Activated CD8-positive, alpha-beta memory T cell treated with anti-CD3 and anti-CD28 coated beads, Interleukin-2, amount 50 U/mL, for 24 hours (primary cell): ENCODE data around the gene MRPL45.

Experiments
- DNase-seq: peaks from one replicate; pipeline ENCODE4 v3.0.0-alpha.2; 2020; ENCODE audit errors: extremely low read depth

MRPL45 gene

DNA sequence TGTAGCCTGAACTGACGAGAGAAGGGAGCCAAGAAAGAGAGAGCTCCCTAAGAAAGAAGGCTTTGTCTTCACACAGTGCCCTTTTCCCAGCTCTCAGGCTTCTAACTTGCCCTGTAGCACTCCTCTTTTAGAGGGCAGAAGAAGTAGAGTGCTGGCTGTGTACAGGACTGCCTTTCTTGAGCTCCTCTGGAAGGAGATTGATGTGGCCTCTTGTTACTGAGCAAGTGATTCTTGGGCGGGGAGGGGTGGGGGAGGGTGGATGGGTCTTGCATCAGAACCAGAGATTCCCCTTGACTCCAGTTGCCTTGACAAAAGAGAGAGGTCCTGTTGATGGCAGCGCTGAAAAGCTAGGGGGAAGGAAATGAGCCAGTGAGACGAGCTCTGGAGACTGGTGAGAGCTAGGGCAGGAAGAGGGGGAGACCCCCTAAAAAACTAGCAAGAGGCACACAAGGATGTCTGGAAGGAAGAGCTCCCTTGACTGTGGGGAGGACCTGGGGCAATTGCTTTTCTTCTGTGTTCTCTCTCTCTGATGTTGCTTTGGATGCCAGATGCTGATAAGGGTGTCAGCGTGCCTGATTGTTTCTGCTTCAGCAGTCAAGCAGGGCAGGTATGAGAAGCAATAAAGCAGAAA, 28.4 kb downstream of the MRPL45 start:
- no peak for DNase-seq

DNA sequence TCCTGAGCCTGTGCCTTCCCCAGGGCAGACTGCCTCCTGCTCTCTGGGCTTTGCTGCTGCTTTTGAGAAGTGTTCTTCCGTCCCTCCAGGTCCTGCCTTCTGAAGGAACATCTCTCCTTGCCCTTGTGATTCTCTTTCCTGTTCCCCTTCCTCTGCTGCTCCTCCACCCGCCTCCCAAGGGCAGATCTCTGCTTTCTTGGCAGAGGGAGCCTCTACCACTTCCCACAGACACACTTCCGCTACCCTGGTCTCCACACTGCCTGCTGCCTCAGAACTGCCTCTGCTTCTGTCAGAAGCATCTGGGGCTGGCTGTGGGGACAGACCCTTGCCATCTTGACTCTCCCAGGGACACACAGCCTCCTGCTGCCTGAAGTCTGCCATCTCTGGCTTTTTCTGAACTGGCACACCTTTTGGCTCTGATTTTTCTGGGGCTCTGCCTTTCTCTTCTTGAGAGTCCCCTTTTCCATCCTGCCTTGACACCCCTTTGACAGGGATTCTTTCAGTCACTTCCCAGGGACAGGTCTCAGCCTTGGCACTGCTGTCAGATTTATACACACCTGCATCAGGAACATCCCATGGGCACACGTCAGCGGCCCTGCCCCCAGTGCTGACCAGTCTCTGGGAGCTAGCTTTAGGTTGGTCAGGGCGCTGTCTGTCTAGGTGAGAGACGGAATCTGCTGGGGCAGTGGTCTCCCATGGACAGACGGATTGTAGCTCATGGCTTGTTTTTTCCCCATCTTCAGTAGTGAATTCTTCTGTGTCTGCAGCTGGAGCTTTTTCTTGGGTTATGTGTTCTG, 30.2 kb downstream of the MRPL45 start:
- DNase-seq: no peak

- DNase-seq: no peak
Observed at GRCh38 chr17:38327936-38328335, 31.0 kb downstream of the MRPL45 start.

GRCh38 chr17:38328620-38329019, 31.7 kb downstream of the MRPL45 start:
- DNase-seq: no peak

DNA sequence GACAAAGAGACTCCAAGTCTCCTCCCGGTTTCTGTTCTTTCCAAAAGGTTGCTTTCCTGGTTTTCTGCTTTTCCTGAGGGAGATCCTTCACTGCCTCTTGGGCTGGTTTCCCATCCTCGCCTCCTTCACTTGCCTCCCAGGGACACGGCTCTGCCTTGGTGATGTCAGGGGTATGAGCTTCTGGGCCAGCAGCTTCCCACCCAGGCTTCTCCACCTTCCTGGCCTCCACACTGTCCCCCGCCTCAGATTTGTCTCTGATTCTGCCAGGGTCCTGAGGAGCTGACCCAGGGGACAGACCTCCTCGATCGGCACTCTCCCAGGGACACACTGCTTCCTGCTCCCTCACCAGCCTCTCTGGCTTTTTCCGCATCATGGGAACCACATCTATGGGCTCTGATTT, 32.3 kb downstream of the MRPL45 start:
- no peak for DNase-seq

DNA sequence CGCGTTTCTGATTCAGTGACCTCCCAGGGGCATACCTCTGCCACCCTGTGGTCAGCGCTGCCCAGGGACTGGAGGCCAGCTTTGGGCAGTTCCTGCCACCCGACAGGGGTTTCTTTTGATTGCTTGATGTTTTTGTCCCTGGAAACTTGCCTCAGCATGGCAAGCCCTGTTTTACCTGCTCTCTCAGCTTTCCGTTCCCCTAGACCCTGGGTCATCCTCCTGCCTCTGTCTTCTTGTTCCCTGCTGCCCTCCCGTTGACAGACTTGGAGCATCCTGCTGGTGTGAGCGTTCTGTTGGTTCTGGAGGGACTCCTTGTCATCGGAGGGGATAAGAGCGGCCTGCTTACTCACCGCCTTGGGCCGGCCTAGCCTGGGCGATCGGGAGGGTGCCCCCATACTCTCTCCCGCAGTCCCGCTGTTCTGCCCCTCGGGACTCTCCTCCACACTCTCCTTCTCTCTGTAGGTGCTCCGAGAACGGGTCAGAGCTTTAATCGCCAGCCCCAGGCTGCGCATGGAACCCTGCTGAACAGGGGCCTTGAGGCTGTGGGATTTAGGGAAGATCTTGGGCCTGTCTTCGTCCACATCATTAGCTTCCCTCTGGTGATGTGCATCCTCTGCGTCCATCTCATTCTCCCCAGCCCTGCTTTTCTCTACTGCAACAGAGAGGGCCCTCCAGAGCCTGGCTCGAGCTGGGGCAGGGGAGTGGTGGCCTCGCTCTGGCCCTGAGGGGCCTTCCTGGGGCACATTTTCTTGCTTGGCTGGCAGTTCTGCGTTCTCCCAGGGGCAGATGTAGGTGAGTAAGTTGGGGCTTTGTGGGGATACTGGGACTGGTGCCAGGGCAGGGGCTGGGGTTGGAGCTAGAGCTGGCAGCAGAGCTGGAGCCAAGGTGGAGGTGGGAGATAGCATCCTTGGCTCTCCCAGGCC, 33.1 kb downstream of the MRPL45 start:
- DNase-seq: no peak

DNA sequence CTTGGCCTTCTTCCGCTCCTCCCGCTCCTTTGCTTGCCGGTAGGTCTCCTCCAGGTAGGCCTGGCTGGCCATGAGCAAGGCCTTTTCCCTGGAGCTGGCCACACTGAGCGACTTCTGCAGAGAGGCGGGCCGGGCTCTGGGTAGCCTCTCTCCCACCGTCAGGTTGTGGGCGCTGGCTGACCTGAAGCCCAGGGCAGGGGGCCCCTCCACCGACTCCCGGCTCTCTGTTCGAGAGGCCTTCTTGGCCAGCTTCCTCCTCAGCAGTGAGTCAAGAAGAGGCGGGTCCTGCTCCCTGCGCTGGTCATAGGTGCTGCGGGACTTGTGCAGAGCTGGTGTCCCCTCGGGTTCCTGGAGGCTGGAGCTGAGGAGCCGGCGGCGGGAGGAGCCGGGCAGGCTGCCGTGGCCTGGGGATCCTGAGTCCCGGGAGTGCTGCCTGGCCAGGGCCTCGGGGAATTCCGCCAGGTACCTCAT, 34.0 kb downstream of the MRPL45 start:
- no peak for DNase-seq

- no peak for DNase-seq
Observed at GRCh38 chr17:38332735-38333134, 35.8 kb downstream of the MRPL45 start.

GRCh38 chr17:38333635-38334295, 36.8 kb downstream of the MRPL45 start:
- no peak for DNase-seq

GRCh38 chr17:38334480-38335364, 37.8 kb downstream of the MRPL45 start:
- DNase-seq: no peak

GRCh38 chr17:38336838-38337237, 39.9 kb downstream of the MRPL45 start:
- no peak for DNase-seq

GRCh38 chr17:38338053-38338452, 41.1 kb downstream of the MRPL45 start:
- no peak for DNase-seq

- DNase-seq: no peak
Observed at GRCh38 chr17:38338535-38338934, 41.6 kb downstream of the MRPL45 start.

DNA sequence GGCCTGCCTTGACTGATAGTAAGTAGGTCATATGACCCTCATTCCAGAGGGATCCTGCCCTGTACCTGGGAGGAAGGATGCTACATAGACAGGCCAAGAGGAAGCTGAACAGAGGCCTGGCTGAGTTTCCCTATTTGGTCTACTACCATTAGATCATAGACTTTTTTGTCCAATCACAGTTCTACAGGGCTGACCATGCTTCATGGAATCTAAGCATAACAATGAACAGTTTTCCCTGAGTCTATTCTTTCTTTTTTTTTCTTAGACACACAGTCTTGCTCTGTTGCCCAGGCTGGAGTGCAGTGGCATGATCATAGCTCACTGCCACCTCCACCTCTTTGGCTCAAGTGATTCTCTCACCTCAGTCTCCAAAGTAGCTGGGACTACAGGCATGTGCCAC, 42.9 kb downstream of the MRPL45 start:
- no peak for DNase-seq

GRCh38 chr17:38341035-38341721, 44.2 kb downstream of the MRPL45 start:
- DNase-seq: no peak

GRCh38 chr17:38342886-38343607, 46.1 kb downstream of the MRPL45 start:
- DNase-seq: no peak

GRCh38 chr17:38343608-38344419, 46.8 kb downstream of the MRPL45 start, which contains the start of gene GPR179:
GPR179 (minus strand) TSS chr17:38343956; CDS start chr17:38343789, 167 bp downstream.
- no peak for DNase-seq

- no peak for DNase-seq
Observed at GRCh38 chr17:38344420-38344745, 47.4 kb downstream of the MRPL45 start.

DNA sequence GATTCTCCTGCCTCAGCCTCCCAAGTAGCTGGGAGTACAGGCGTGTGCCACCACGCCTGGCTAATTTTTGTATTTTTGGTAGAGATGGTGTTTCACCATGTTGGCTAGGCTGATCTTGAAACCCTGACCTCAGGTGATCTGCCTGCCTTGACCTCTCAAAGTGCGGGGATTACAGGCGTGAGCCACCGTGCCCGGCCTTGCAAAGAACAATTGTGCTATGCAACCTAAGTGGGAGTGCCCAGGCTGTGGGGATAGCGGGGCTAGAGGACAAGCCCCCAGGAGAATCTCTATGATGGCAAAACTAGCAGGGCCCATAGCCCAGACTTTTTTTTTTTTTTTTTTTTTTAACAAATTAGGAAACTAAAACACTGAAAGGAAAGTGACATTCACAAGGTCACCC, 48.8 kb downstream of the MRPL45 start:
- DNase-seq: no peak
